HG03139 (cell line): Measurements from ENCODE around the gene ZNF668.

ENCODE experiments used
- ATAC-seq: cut with Tn5 transposase; IDR thresholded peaks from one replicate; pipeline ENCODE4 v1.9.1; 2021; ENCODE audit not compliant: unreplicated experiment

Gene ZNF668

GRCh38 chr16:31081428-31082351 is 7.7 kb upstream of the ZNF668 start:
- ATAC-seq: no peak

GRCh38 chr16:31080756-31081419 is 6.8 kb upstream of the ZNF668 start:
- no peak for ATAC-seq

- no peak for ATAC-seq
Observed at GRCh38 chr16:31080035-31080629, 6.1 kb upstream of the ZNF668 start.

GRCh38 chr16:31079342-31079944 is 5.4 kb upstream of the ZNF668 start:
- no peak for ATAC-seq

- ATAC-seq: no peak
Observed at GRCh38 chr16:31078597-31079341, 4.7 kb upstream of the ZNF668 start.

GRCh38 chr16:31077592-31078396 is 3.8 kb upstream of the ZNF668 start:
- no peak for ATAC-seq

- no peak for ATAC-seq
Observed at GRCh38 chr16:31077024-31077423, 3.0 kb upstream of the ZNF668 start.

- no peak for ATAC-seq
Observed at GRCh38 chr16:31076319-31076718, 2.3 kb upstream of the ZNF668 start.

GRCh38 chr16:31074814-31075183 is 759 bp upstream of the ZNF668 start:
- ATAC-seq: no peak

- ATAC-seq: peak; percentile 39
Observed at GRCh38 chr16:31073142-31073969, 684 bp downstream of the ZNF668 start.

GRCh38 chr16:31072540-31073141 is 1.4 kb downstream of the ZNF668 start:
- no peak for ATAC-seq

- ATAC-seq: no peak
Observed at GRCh38 chr16:31071861-31072260, 2.2 kb downstream of the ZNF668 start.

- no peak for ATAC-seq
Observed at GRCh38 chr16:31067342-31067741, 6.7 kb downstream of the ZNF668 start.

- no peak for ATAC-seq
Observed at GRCh38 chr16:31064882-31065461, 9.1 kb downstream of the ZNF668 start.

- no peak for ATAC-seq
Observed at GRCh38 chr16:31063843-31064611, 10.0 kb downstream of the ZNF668 start.

- no peak for ATAC-seq
Observed at GRCh38 chr16:31063495-31063842, 10.6 kb downstream of the ZNF668 start.

GRCh38 chr16:31061813-31062440 is 12.1 kb downstream of the ZNF668 start:
- no peak for ATAC-seq
